Naive thymus-derived CD8-positive, alpha-beta T cell (primary cell): Measurements from ENCODE around the gene FAM25G. TPM values are rescaled to one million over a fixed set of nuclear protein-coding genes. Genes with fewer than 3 reads are reported as not detected.

Experiments
- ATAC-seq, 2 donors: fragments of 150-1000 bp; cut with Tn5 transposase in 1 of 2; sonication (Bioruptor Pico), chemical (Tn5 transposase) in 1 of 2; 1 replicate in 1 of 2; 2 replicates in 1 of 2; pipeline ENCODE4 v1.10.0; 2021; ENCODE audit warnings: mild to moderate bottlenecking in 2 of 2, moderate library complexity in 2 of 2
- POLR2A ChIA-PET: fragments of 350-600 bp; sonication (Branson Sonifier 250); formaldehyde crosslinking; loops from one replicate; lab custom pipeline; 2021; ENCODE audit warnings: antibody characterized with exemption; lab: Charles Lee
- DNase-seq, 10 donors: peaks; one replicate each; pipeline versions ENCODE4 v3.0.0 to v3.0.0-alpha.2; 2020 to 2022
- H3K27ac Mint-ChIP-seq, 10 donors: one replicate each; pipeline ENCODE4 v1.8.0; 2020 to 2022; ENCODE audit warnings: mild to moderate bottlenecking in 10 of 10, mixed read lengths in 10 of 10, moderate library complexity in 4 of 10, inconsistent platforms in 1 of 10
- H3K27me3 Mint-ChIP-seq, 5 donors: one replicate each; pipeline ENCODE4 v1.8.0; 2021 to 2022; ENCODE audit warnings: mixed read lengths in 5 of 5
- H3K36me3 Mint-ChIP-seq, 3 donors: one replicate each; pipeline ENCODE4 v1.8.0; 2020 to 2022; ENCODE audit warnings: mixed read lengths in 3 of 3, mild to moderate bottlenecking in 2 of 3, inconsistent platforms in 1 of 3
- H3K4me1 Mint-ChIP-seq, 4 donors: one replicate each; pipeline ENCODE4 v1.8.0; 2021 to 2022; ENCODE audit warnings: mixed read lengths in 4 of 4
- H3K4me3 Mint-ChIP-seq, 10 donors: one replicate each; pipeline ENCODE4 v1.8.0; 2020 to 2022; ENCODE audit warnings: mild to moderate bottlenecking in 10 of 10, mixed read lengths in 10 of 10, moderate library complexity in 6 of 10, inconsistent platforms in 1 of 10
- H3K9me3 Mint-ChIP-seq, 9 donors: one replicate each; pipeline ENCODE4 v1.8.0; 2020 to 2022; ENCODE audit warnings: mixed read lengths in 9 of 9, mild to moderate bottlenecking in 3 of 9, inconsistent platforms in 1 of 9, moderate library complexity in 1 of 9
- polyA plus RNA-seq, 3 donors: library from polyadenylated mRNA; unstranded; fragments of 300-500 nt; fragmentation: Illumina TruSeq; gene quantifications; one replicate each; pipeline ENCODE4 v1.2.3, GENCODE V29; 2021
- total RNA-seq, 8 experiments: library from RNA in 2 of 8; stranded (reverse) in 2 of 8; gene quantifications; one replicate each; pipeline ENCODE4 v1.2.3 and lab custom pipeline; 2021 to 2026

FAM25G gene
- total and polyA plus RNA-seq, 5 experiments from 2014 or later, result not detected

DNA sequence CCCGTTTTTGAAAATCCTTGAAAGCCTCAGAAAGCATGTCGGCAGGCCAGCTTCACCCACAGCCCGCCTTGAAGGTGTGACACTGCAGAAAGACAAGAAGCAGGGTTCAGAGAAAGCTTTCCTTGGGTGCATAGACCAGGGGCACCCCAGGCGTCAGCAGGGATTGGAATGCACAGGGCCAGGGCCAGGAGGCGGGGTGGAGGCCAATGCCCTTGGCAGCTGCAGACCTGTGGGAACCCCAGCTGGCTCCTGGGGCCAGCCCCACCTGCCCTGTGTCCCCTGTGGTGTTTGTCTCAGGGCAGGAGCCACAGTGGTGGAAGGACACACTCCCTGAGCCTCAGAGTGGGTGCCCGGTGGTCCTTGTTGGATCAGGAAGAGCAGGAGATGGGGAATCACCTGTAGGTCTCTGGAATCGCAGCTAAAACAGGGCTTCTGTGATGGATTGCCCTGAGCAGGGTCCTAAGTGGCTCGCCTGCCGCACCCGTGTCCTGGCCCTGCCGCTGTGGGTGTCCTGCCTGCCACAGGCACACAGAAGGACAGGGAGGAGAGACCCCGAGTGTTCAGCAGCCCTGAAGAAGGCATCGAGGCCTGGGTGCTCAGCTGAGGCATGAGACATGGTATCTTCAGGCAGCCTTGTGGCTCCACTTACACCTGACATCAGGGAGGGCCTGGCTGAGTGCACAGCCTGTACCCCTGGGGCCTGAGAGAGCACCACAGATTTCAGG, 40.1 kb downstream of the FAM25G start:
- Mint-ChIP-seq H3K27ac (peak overlapping the region in 1 of 10 donors; percentile 36), H3K4me1 (peaks cover 18 to 30% (median 20%) of the 10 kb centered on the region in 4 donors), H3K4me3 (no peak overlapping the region), H3K36me3 (no peaks in the 10 kb centered on the region), H3K9me3 (peaks cover 0 to 3% (median 0%) of the 10 kb centered on the region in 9 donors), H3K27me3 (peaks cover 0 to 15% (median 7%) of the 10 kb centered on the region in 5 donors)
- no peak for DNase-seq
- ATAC-seq, result no peak
- POLR2A ChIA-PET, result no interaction called here

DNA sequence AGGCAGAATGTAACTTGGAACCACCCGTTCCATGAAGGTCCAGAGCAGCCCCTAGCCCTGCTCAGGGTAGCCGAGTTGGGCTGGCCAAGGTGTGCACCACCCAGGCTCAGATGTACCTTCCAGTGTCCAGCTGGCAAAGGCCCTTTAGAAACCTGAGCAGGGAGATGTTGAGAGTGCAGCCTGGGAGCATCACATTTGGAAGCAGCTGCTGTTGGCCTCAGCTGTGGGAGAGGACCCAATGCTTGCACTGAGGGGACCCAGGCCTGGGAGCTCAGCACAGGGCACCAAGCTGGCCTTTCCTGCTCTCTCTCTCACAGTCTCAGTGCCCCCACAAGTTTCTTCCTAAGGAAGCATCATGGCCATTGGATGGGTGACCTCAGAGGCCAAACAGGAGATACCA, 41.1 kb downstream of the FAM25G start:
- H3K27me3 Mint-ChIP-seq, result peaks cover 0 to 14% (median 7%) of the 10 kb centered on the region in 5 donors
- peaks cover 0 to 7% (median 6%) of the 10 kb centered on the region in 3 donors for H3K36me3 Mint-ChIP-seq
- peak overlapping the region in 1 of 10 donors; percentile 22 for H3K27ac Mint-ChIP-seq
- POLR2A ChIA-PET, result no interaction called here
- peaks cover 5 to 13% (median 8%) of the 10 kb centered on the region in 9 donors for H3K9me3 Mint-ChIP-seq
- no peak for ATAC-seq
- no peak for DNase-seq
- H3K4me1 Mint-ChIP-seq, result peaks cover 18 to 30% (median 20%) of the 10 kb centered on the region in 4 donors
- no peak overlapping the region for H3K4me3 Mint-ChIP-seq

DNA sequence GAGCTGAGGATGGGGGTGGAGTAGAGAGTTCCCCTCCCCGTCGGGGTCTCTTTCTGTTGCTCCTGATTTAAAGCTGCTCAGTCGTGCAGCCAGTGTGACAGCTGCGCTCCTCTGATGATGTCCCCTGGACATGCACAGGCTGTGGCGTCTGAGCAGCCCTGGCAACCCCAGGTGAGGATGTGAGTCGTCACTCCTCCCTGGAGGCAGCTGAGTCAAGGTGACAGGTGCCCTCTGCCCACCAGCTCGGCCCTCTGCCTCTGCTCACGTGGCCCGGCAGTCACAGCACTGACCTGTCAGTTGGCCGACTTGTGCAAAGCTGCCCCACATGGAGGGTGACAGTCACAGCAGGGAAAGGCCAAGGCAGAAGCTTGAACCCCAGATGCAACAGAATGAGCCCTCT, 41.5 kb downstream of the FAM25G start:
- peak overlapping the region in 3 of 10 donors; percentile 22 to 29 (median 26) for H3K27ac Mint-ChIP-seq
- no peak for ATAC-seq

DNA sequence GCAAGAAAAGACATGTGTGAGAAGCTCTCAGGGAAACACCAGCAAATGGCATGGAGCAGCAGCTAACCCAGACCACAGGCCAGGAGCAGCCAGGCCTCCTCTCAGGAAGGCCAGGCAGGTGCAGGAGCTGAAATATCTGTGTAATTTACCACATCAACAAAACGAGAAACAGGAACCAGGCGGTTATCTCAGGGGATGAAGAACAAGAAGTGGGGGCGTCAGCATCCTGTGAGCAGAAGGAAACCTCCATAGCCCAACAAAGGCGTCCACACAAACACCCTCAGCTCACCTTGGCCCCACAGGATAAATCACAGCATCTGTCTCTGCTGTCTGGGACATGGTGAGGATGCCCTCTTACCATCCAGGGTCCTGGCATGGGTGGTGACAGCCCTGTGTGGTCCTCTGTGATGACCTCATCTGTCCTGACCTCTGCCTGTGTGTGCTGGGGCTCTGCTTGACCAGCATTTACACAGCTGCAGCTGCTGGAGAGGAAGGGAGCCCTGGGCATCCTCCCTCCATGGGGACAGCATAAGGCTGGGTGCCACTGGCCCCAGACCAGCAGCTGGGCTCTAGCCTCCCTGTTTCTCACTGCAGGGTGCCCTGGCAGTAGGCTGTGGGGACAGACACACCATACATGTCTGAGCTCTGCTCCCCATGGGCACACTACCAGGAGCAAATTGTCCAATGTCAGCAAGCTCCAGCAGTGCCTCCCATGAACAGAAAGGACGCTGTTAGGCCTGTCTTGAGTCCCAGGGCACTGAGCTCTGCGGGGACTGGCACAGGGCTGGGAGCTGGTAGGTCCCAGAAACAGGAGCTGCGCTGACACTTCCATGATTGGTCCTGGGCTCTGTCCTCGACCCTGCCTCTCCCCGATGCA, 42.2 kb downstream of the FAM25G start:
- ATAC-seq (peak; percentile 42 to 63), DNase-seq (peak in 3 of 10 donors; percentile 4 to 35 (median 20))
- H3K9me3 Mint-ChIP-seq, result peaks cover 9 to 20% (median 14%) of the 10 kb centered on the region in 9 donors
- peaks cover 0 to 5% (median 3%) of the 10 kb centered on the region in 5 donors for H3K27me3 Mint-ChIP-seq
- H3K27ac Mint-ChIP-seq, result peak overlapping the region in 5 of 10 donors; percentile 24 to 71 (median 48)
- H3K36me3 Mint-ChIP-seq, result peaks cover 0 to 12% (median 6%) of the 10 kb centered on the region in 3 donors
- peaks cover 18 to 30% (median 20%) of the 10 kb centered on the region in 4 donors for H3K4me1 Mint-ChIP-seq
- POLR2A ChIA-PET, result no interaction called here
- peak overlapping the region in 3 of 10 donors; percentile 1 to 24 (median 16) for H3K4me3 Mint-ChIP-seq

More for the DNA sequence above, 41.5 kb downstream of the FAM25G start:
- H3K27me3 Mint-ChIP-seq, result peaks cover 0 to 11% (median 6%) of the 10 kb centered on the region in 5 donors
- peaks cover 18 to 30% (median 20%) of the 10 kb centered on the region in 4 donors for H3K4me1 Mint-ChIP-seq
- H3K9me3 Mint-ChIP-seq, result peaks cover 9 to 17% (median 13%) of the 10 kb centered on the region in 9 donors
- DNase-seq, result no peak
- peak overlapping the region in 1 of 10 donors; percentile 43 for H3K4me3 Mint-ChIP-seq
- H3K36me3 Mint-ChIP-seq, result peaks cover 0 to 12% (median 6%) of the 10 kb centered on the region in 3 donors
- POLR2A ChIA-PET, result no interaction called here

DNA sequence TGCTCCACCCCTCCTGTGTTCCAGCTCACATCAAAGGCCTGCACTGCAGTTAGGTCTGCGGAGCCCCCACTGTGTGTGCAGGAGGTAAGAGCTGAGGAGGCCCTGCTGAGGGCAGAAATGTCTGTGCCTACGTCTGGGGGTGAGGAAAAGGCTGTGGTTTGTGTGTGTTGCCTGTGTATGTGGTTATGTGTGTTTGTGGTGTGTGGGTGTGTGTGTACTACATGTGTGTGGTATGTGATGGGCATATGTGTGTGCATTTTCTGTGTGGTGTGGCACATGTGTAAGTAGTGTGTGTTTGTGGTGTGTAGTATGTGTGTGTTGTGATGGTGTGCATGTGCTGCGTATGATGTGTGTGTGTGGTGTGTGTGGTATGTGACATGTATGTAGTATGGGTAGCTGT, 43.8 kb downstream of the FAM25G start:
- H3K36me3 Mint-ChIP-seq, result peaks cover 0 to 12% (median 11%) of the 10 kb centered on the region in 3 donors
- DNase-seq (no peak), ATAC-seq (no peak)
- peaks cover 0 to 2% (median under 1%) of the 10 kb centered on the region in 5 donors for H3K27me3 Mint-ChIP-seq
- no peak overlapping the region for H3K4me3 Mint-ChIP-seq
- H3K9me3 Mint-ChIP-seq, result peaks cover 9 to 31% (median 15%) of the 10 kb centered on the region in 9 donors
- H3K4me1 Mint-ChIP-seq, result peaks cover 18 to 30% (median 20%) of the 10 kb centered on the region in 4 donors
- peak overlapping the region in 6 of 10 donors; percentile 1 to 56 (median 16) for H3K27ac Mint-ChIP-seq
- POLR2A ChIA-PET, result no interaction called here

DNA sequence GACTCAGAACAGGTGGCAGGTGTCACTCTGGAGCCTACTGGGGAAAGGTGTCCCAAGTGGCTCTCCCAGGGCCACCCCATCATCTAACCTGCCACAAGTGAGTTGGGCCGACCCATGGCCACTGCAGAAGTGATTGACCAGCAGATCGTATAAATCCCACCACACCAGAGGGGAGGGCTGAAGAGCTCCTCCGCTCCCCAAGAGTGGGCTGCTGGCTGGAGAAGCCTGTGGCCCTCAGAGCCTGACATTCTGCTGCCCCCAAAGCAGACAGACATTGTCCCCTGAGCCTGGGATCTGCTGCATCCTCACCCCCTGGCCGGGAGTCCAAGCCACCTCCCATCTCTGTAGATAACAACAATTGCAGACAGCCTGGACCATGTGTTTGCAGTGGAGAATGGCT, 44.3 kb downstream of the FAM25G start:
- Mint-ChIP-seq H3K27ac (peak overlapping the region in 1 of 10 donors; percentile 56), H3K4me1 (peaks cover 18 to 26% (median 20%) of the 10 kb centered on the region in 4 donors), H3K9me3 (peaks cover 9 to 32% (median 15%) of the 10 kb centered on the region in 9 donors), H3K4me3 (no peak overlapping the region), H3K27me3 (peaks cover 2 to 6% (median 4%) of the 10 kb centered on the region in 5 donors), H3K36me3 (peaks cover 0 to 12% (median 11%) of the 10 kb centered on the region in 3 donors)
- POLR2A ChIA-PET, result no interaction called here
- no peak for DNase-seq
- no peak for ATAC-seq

DNA sequence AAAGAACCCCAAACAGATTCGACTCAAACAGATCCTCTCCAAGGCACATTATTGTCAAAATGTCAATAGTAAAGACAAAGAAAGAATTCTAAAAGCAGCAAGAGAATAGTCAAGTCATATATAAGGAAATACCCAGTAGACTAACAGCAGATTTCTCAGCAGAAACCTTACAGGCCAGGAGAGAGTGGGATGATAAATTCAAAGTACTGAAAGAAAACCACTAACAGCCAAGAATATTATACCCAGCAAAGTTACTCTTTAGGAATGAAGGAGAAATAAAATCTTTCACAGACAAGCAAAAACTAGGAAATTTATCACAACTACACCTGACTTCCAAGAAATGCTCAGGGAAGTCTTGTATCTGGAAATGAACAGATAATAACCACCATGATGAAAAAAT, 45.8 kb downstream of the FAM25G start:
- POLR2A ChIA-PET, result no interaction called here
- peaks cover 18 to 26% (median 20%) of the 10 kb centered on the region in 4 donors for H3K4me1 Mint-ChIP-seq
- H3K27me3 Mint-ChIP-seq, result peaks cover 5 to 19% (median 12%) of the 10 kb centered on the region in 5 donors

DNA sequence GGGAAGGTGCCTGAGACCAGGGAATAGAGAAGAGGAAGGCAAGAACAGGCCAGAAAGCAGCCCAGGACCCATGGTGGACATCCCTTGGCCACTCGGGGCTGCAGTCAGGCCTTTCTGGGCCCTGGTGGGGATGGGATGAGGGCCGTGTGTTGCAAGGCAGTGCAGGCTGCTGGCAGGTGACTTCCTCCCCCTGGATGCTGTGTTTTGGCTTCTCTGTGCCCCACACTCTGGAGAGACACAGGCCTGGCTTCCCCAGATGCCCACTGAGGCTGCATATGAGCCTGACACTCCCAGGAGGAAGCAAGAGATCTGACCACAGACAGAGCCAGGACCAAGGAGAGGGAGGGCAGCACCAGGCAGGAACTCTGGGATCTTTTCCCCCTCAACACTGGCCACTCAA, 47.5 kb downstream of the FAM25G start:
- DNase-seq, result no peak
- H3K27me3 Mint-ChIP-seq, result peaks cover 5 to 29% (median 22%) of the 10 kb centered on the region in 5 donors
- POLR2A ChIA-PET, result no interaction called here
- H3K36me3 Mint-ChIP-seq, result peaks cover 2 to 12% (median 11%) of the 10 kb centered on the region in 3 donors
- H3K9me3 Mint-ChIP-seq, result peaks cover 9 to 32% (median 15%) of the 10 kb centered on the region in 9 donors
- ATAC-seq, result no peak
- no peak overlapping the region for H3K27ac Mint-ChIP-seq
- no peak overlapping the region for H3K4me3 Mint-ChIP-seq
- H3K4me1 Mint-ChIP-seq, result peaks cover 9 to 17% (median 15%) of the 10 kb centered on the region in 4 donors

More for the DNA sequence above, 45.8 kb downstream of the FAM25G start:
- Mint-ChIP-seq H3K4me3 (no peak overlapping the region), H3K36me3 (peaks cover 0 to 12% (median 11%) of the 10 kb centered on the region in 3 donors), H3K27ac (peak overlapping the region in 1 of 10 donors; percentile 22), H3K9me3 (peaks cover 9 to 32% (median 15%) of the 10 kb centered on the region in 9 donors)
- no peak for DNase-seq
- no peak for ATAC-seq

DNA sequence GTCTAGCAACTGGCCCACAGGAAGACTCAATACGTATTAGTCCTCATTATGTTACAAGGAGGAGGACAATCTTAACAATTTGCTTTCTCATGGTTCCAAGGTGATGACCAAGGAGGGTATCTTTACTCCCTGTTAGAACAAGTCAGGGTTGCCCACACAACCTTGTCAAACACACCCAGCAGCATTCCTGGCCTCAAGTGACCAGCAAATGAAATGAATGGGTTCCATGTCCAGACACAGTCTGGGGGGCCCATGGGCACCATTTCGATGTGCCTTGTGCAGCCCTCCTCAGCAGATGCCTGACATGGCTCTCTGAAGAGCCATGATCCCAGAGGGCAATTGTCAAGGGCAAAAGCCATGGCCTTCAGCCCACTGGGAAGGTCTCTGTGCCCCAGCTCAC, 48.4 kb downstream of the FAM25G start:
- no peak overlapping the region for H3K4me3 Mint-ChIP-seq
- DNase-seq, result no peak
- peaks cover 9 to 39% (median 17%) of the 10 kb centered on the region in 9 donors for H3K9me3 Mint-ChIP-seq
- ATAC-seq, result no peak
- peaks cover 2 to 19% (median 11%) of the 10 kb centered on the region in 3 donors for H3K36me3 Mint-ChIP-seq
- peaks cover under 1 to 8% (median 6%) of the 10 kb centered on the region in 4 donors for H3K4me1 Mint-ChIP-seq
- peaks cover 5 to 29% (median 22%) of the 10 kb centered on the region in 5 donors for H3K27me3 Mint-ChIP-seq
- H3K27ac Mint-ChIP-seq, result no peak overlapping the region
- POLR2A ChIA-PET, result no interaction called here

DNA sequence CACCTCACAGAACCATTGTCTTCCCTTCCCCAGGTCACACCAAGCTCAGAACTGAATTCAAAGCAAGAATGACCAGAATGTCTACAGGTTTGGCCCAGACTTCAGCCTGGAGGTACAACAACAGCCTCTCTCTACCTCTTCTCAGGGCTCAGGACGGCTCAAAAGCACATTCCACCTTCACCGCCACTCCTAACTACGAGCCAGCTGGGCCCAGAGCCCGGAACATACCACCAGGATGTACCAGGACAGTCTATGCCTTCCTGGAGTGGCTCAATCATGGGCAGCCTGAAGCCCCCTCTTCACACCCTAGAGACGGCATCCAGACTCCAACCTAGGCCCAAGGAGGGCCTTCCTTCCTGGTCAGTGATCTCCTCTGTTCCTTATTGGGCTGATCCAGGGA, 49.1 kb downstream of the FAM25G start:
- H3K4me3 Mint-ChIP-seq, result no peak overlapping the region
- H3K27ac Mint-ChIP-seq, result peak overlapping the region in 1 of 10 donors; percentile 40
- H3K27me3 Mint-ChIP-seq, result peaks cover 5 to 29% (median 23%) of the 10 kb centered on the region in 5 donors
- DNase-seq (no peak), ATAC-seq (no peak)
- POLR2A ChIA-PET, result no interaction called here
- peaks cover 11 to 44% (median 21%) of the 10 kb centered on the region in 9 donors for H3K9me3 Mint-ChIP-seq
- H3K36me3 Mint-ChIP-seq, result peaks cover 2 to 19% (median 11%) of the 10 kb centered on the region in 3 donors
- no peaks in the 10 kb centered on the region for H3K4me1 Mint-ChIP-seq

DNA sequence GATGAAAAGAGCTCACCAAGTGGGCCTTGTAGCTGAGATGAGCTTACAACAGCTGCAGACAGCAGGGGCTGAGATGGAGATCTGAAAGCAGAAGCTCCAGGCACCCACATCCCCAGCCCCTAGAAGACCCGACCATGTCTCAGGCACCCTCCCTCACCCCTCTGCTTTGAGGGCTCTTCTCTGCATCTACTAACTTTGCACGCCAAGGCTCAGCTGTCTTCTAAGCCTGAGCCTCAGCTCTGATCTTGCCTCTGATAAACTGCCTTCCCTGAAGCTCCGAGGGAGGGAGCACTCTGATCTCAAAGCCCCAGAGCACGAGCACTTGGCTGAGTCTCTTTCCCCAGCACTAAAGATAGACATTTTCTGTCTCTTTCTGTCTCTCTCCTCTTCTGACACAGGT, 49.6 kb downstream of the FAM25G start:
- peak overlapping the region in 1 of 10 donors; percentile 40 for H3K27ac Mint-ChIP-seq
- H3K9me3 Mint-ChIP-seq, result peaks cover 11 to 48% (median 21%) of the 10 kb centered on the region in 9 donors
- POLR2A ChIA-PET, result no interaction called here
- peaks cover 5 to 29% (median 23%) of the 10 kb centered on the region in 5 donors for H3K27me3 Mint-ChIP-seq
- H3K4me1 Mint-ChIP-seq, result no peaks in the 10 kb centered on the region
- H3K36me3 Mint-ChIP-seq, result peaks cover 2 to 19% (median 11%) of the 10 kb centered on the region in 3 donors
- ATAC-seq, result no peak
- no peak for DNase-seq
- no peak overlapping the region for H3K4me3 Mint-ChIP-seq

DNA sequence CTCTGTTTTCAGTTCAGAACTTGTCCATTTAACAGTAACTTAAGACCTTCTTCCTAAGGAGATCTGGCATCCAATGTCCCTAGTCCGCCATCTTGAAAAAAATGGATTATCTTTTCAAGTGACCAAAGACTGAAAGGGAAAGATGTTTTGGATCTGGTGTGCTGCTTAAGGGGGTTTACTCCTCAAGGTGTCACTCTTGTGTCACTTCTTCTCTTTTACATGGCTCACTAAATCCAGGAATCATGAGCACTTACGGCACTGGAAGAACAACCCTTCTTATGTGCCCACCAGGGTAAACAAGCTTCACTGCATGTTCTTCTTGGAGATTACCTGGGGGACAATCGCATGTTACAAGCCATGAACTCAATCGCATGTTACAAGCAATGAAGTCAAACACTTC, 51.3 kb downstream of the FAM25G start:
- Mint-ChIP-seq H3K4me3 (no peak overlapping the region), H3K27ac (no peak overlapping the region), H3K36me3 (peaks cover 2 to 10% (median 5%) of the 10 kb centered on the region in 3 donors), H3K9me3 (peaks cover 3 to 41% (median 17%) of the 10 kb centered on the region in 9 donors), H3K4me1 (no peaks in the 10 kb centered on the region), H3K27me3 (peaks cover 5 to 29% (median 23%) of the 10 kb centered on the region in 5 donors)
- POLR2A ChIA-PET, result no interaction called here
- DNase-seq, result no peak
- no peak for ATAC-seq
